Measurements from ENCODE around the gene DOLPP1.

Gene DOLPP1

GRCh38 chr9:129080601-129081387, at the start of gene DOLPP1:
Gene DOLPP1, plus strand, starts transcription at chr9:129081111. Its CDS starts 21 bp downstream, at chr9:129081132.
- no peak for TF ChIP-seq CTCF (IDR thresholded peaks at IDR 0.05)

- TF ChIP-seq CTCF (IDR thresholded peaks at IDR 0.05) = no peak
Measured at GRCh38 chr9:129031514-129031913, 49.4 kb upstream of the DOLPP1 start.

GRCh38 chr9:129032541-129033159, 48.3 kb upstream of the DOLPP1 start:
- TF ChIP-seq CTCF (IDR thresholded peaks at IDR 0.05) = no peak

- TF ChIP-seq CTCF (IDR thresholded peaks at IDR 0.05) = no peak
Measured at GRCh38 chr9:129033216-129033615, 47.7 kb upstream of the DOLPP1 start.

GRCh38 chr9:129036241-129036922, 44.5 kb upstream of the DOLPP1 start, which contains the start of gene MIGA2:
Gene MIGA2, plus strand, starts transcription at chr9:129036626. Its CDS starts 3,969 bp downstream, at chr9:129040595.
- TF ChIP-seq CTCF (IDR thresholded peaks at IDR 0.05) = no peak

GRCh38 chr9:129036923-129037766, 43.8 kb upstream of the DOLPP1 start:
- TF ChIP-seq CTCF (IDR thresholded peaks at IDR 0.05) = no peak

- TF ChIP-seq CTCF (IDR thresholded peaks at IDR 0.05) = no peak
Measured at GRCh38 chr9:129037767-129038098, 43.2 kb upstream of the DOLPP1 start.
